Measurements from ENCODE around the gene CTCFL.

The CTCFL gene

GRCh38 chr20:57544838-57545564 is 20.1 kb upstream of the CTCFL start:
- Histone ChIP-seq H3K36me3 (ENCODE audit: insufficient read depth, low read length) (no peaks in the 10 kb centered on the region), H3K27ac (ENCODE audit: low read depth, low read length) (no peak overlapping the region), H3K9ac (ENCODE audit: low read length) (no peak overlapping the region)

GRCh38 chr20:57543754-57544153 is 18.8 kb upstream of the CTCFL start:
- Histone ChIP-seq H3K27ac (ENCODE audit: low read depth, low read length) (no peak overlapping the region), H3K27me3 (ENCODE audit: control insufficient read depth in 1 of 2, insufficient read depth in 2 of 2, low read length in 2 of 2) (no peaks in the 10 kb centered on the region), H3K9me3 (ENCODE audit: low read length) (no peaks in the 10 kb centered on the region), H3K36me3 (ENCODE audit: insufficient read depth, low read length) (no peaks in the 10 kb centered on the region), H3K4me1 (ENCODE audit: insufficient read depth, low read length) (no peaks in the 10 kb centered on the region), H3K4me3 (ENCODE audit: low read depth in 1 of 2, low read length in 2 of 2) (no peak overlapping the region), H3K9ac (ENCODE audit: low read length) (no peak overlapping the region)

More at GRCh38 chr20:57544838-57545564, 20.1 kb upstream of the CTCFL start:
- no peak overlapping the region for H3K4me3 ChIP-seq (ENCODE audit: low read depth in 1 of 2, low read length in 2 of 2)
- no peaks in the 10 kb centered on the region for H3K27me3 ChIP-seq (ENCODE audit: control insufficient read depth in 1 of 2, insufficient read depth in 2 of 2, low read length in 2 of 2)
- H3K4me1 ChIP-seq (ENCODE audit: insufficient read depth, low read length) = no peaks in the 10 kb centered on the region
- no peaks in the 10 kb centered on the region for H3K9me3 ChIP-seq (ENCODE audit: low read length)

- no peaks in the 10 kb centered on the region for H3K36me3 ChIP-seq (ENCODE audit: insufficient read depth, low read length)
- H3K9ac ChIP-seq (ENCODE audit: low read length) = no peak overlapping the region
- no peaks in the 10 kb centered on the region for H3K27me3 ChIP-seq (ENCODE audit: control insufficient read depth in 1 of 2, insufficient read depth in 2 of 2, low read length in 2 of 2)
- H3K4me3 ChIP-seq (ENCODE audit: low read depth in 1 of 2, low read length in 2 of 2) = no peak overlapping the region
- H3K9me3 ChIP-seq (ENCODE audit: low read length) = no peaks in the 10 kb centered on the region
- no peak overlapping the region for H3K27ac ChIP-seq (ENCODE audit: low read depth, low read length)
- no peaks in the 10 kb centered on the region for H3K4me1 ChIP-seq (ENCODE audit: insufficient read depth, low read length)
These were observed 16.1 kb upstream of the CTCFL start for GRCh38 chr20:57540890-57541580.

GRCh38 chr20:57539889-57540288 is 14.9 kb upstream of the CTCFL start:
- Histone ChIP-seq H3K27ac (ENCODE audit: low read depth, low read length) (no peak overlapping the region), H3K9me3 (ENCODE audit: low read length) (no peaks in the 10 kb centered on the region), H3K4me1 (ENCODE audit: insufficient read depth, low read length) (no peaks in the 10 kb centered on the region), H3K27me3 (ENCODE audit: control insufficient read depth in 1 of 2, insufficient read depth in 2 of 2, low read length in 2 of 2) (no peaks in the 10 kb centered on the region), H3K4me3 (ENCODE audit: low read depth in 1 of 2, low read length in 2 of 2) (no peak overlapping the region), H3K9ac (ENCODE audit: low read length) (no peak overlapping the region), H3K36me3 (ENCODE audit: insufficient read depth, low read length) (no peaks in the 10 kb centered on the region)

GRCh38 chr20:57537822-57538221 is 12.9 kb upstream of the CTCFL start:
- Histone ChIP-seq H3K27ac (ENCODE audit: low read depth, low read length) (no peak overlapping the region), H3K4me1 (ENCODE audit: insufficient read depth, low read length) (no peaks in the 10 kb centered on the region), H3K9ac (ENCODE audit: low read length) (no peak overlapping the region), H3K36me3 (ENCODE audit: insufficient read depth, low read length) (no peaks in the 10 kb centered on the region), H3K4me3 (ENCODE audit: low read depth in 1 of 2, low read length in 2 of 2) (no peak overlapping the region), H3K27me3 (ENCODE audit: control insufficient read depth in 1 of 2, insufficient read depth in 2 of 2, low read length in 2 of 2) (no peaks in the 10 kb centered on the region), H3K9me3 (ENCODE audit: low read length) (no peaks in the 10 kb centered on the region)

- H3K9ac ChIP-seq (ENCODE audit: low read length) = no peak overlapping the region
- peaks cover 2% of the 10 kb centered on the region for H3K4me1 ChIP-seq (ENCODE audit: insufficient read depth, low read length)
- H3K36me3 ChIP-seq (ENCODE audit: insufficient read depth, low read length) = no peaks in the 10 kb centered on the region
- H3K27me3 ChIP-seq (ENCODE audit: control insufficient read depth in 1 of 2, insufficient read depth in 2 of 2, low read length in 2 of 2) = no peaks in the 10 kb centered on the region
- H3K4me3 ChIP-seq (ENCODE audit: low read depth in 1 of 2, low read length in 2 of 2) = no peak overlapping the region
- H3K27ac ChIP-seq (ENCODE audit: low read depth, low read length) = no peak overlapping the region
- H3K9me3 ChIP-seq (ENCODE audit: low read length) = no peaks in the 10 kb centered on the region
These were observed 12.1 kb upstream of the CTCFL start for GRCh38 chr20:57536771-57537724.

GRCh38 chr20:57536120-57536708 is 11.3 kb upstream of the CTCFL start:
- H3K9ac ChIP-seq (ENCODE audit: low read length) = no peak overlapping the region
- no peaks in the 10 kb centered on the region for H3K27me3 ChIP-seq (ENCODE audit: control insufficient read depth in 1 of 2, insufficient read depth in 2 of 2, low read length in 2 of 2)
- H3K27ac ChIP-seq (ENCODE audit: low read depth, low read length) = no peak overlapping the region
- no peaks in the 10 kb centered on the region for H3K9me3 ChIP-seq (ENCODE audit: low read length)
- H3K4me3 ChIP-seq (ENCODE audit: low read depth in 1 of 2, low read length in 2 of 2) = no peak overlapping the region
- H3K36me3 ChIP-seq (ENCODE audit: insufficient read depth, low read length) = no peaks in the 10 kb centered on the region
- H3K4me1 ChIP-seq (ENCODE audit: insufficient read depth, low read length) = peaks cover 7% of the 10 kb centered on the region

GRCh38 chr20:57535297-57535696 is 10.4 kb upstream of the CTCFL start:
- Histone ChIP-seq H3K9ac (ENCODE audit: low read length) (no peak overlapping the region), H3K36me3 (ENCODE audit: insufficient read depth, low read length) (no peaks in the 10 kb centered on the region), H3K4me3 (ENCODE audit: low read depth in 1 of 2, low read length in 2 of 2) (no peak overlapping the region), H3K27me3 (ENCODE audit: control insufficient read depth in 1 of 2, insufficient read depth in 2 of 2, low read length in 2 of 2) (no peaks in the 10 kb centered on the region), H3K9me3 (ENCODE audit: low read length) (no peaks in the 10 kb centered on the region), H3K4me1 (ENCODE audit: insufficient read depth, low read length) (peaks cover 7% of the 10 kb centered on the region), H3K27ac (ENCODE audit: low read depth, low read length) (no peak overlapping the region)

GRCh38 chr20:57532104-57532503 is 7.2 kb upstream of the CTCFL start:
- Histone ChIP-seq H3K27ac (ENCODE audit: low read depth, low read length) (no peak overlapping the region), H3K27me3 (ENCODE audit: control insufficient read depth in 1 of 2, insufficient read depth in 2 of 2, low read length in 2 of 2) (no peaks in the 10 kb centered on the region), H3K9ac (ENCODE audit: low read length) (no peak overlapping the region), H3K36me3 (ENCODE audit: insufficient read depth, low read length) (no peaks in the 10 kb centered on the region), H3K9me3 (ENCODE audit: low read length) (no peaks in the 10 kb centered on the region), H3K4me1 (ENCODE audit: insufficient read depth, low read length) (peaks cover 7% of the 10 kb centered on the region), H3K4me3 (ENCODE audit: low read depth in 1 of 2, low read length in 2 of 2) (no peak overlapping the region)

- H3K36me3 ChIP-seq (ENCODE audit: insufficient read depth, low read length) = no peaks in the 10 kb centered on the region
- H3K4me3 ChIP-seq (ENCODE audit: low read depth in 1 of 2, low read length in 2 of 2) = no peak overlapping the region
- no peak overlapping the region for H3K9ac ChIP-seq (ENCODE audit: low read length)
- no peak overlapping the region for H3K27ac ChIP-seq (ENCODE audit: low read depth, low read length)
- H3K4me1 ChIP-seq (ENCODE audit: insufficient read depth, low read length) = peaks cover 7% of the 10 kb centered on the region
- H3K27me3 ChIP-seq (ENCODE audit: control insufficient read depth in 1 of 2, insufficient read depth in 2 of 2, low read length in 2 of 2) = peaks cover 0 to 8% of the 10 kb centered on the region in 2 donors
- H3K9me3 ChIP-seq (ENCODE audit: low read length) = no peaks in the 10 kb centered on the region
These were observed 5.5 kb upstream of the CTCFL start for GRCh38 chr20:57530327-57530981.

Measured in muscle layer of colon (tissue), 2 donors.